Measurements from ENCODE around the gene MFSD6.

The MFSD6 gene

GRCh38 chr2:190532581-190532980, 124.4 kb downstream of the MFSD6 start:
- no peak for DNase-seq (ENCODE audit: low read depth)

DNA sequence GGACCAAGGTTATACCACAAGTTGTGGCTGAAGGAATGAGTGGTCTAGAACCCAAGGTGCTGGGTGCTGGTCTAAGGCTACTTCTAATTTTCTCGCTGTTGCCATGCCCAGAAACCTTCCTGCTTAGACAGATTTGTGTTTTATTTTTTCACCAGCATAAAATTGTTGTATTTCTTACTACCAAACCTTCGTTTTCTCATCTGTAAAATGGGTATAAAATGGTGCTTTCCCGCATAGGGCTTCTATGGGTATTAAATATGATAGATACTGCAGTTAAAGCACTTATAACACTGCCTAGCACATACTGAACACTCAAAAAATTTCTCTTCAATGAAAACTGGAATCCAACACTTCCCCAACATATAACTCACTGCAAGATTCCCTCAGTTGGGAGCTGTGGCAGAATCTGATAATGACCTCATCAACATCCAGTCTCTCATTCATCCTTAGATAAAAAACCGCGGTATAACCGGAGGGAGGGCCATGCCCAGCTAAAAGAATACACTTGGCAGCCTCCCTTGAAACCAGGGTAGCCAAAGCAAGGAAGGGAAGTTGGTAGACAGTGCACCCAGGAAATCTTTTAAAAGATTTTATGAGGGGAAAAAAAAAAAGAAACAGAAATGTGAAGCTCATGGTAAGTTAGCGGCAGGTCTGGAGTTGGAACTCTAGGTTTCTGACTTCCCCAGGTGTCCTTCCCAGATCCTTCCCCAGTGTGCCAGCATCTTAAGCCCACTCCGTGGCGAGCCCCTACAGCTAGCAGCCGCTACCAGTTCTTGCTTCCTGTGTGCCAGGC, 125.2 kb downstream of the MFSD6 start:
- no peak for DNase-seq (ENCODE audit: low read depth)

DNA sequence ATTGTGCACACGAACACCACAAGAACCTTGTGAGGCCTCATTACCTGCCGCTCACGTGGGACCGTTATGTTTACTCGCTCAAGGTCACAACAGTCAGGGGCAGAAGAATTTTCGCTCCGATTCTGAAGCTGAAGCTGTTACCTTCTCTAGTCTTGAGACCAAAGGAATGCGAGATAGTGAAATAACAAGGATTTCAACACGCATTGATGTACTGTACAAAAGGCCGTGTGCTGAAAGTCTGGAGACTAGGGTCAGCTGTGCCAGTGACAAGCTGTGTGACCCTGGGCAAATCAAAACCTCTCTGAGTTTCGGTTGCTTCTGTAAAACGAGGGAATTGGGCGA, 125.8 kb downstream of the MFSD6 start:
- DNase-seq (ENCODE audit: low read depth) = no peak

GRCh38 chr2:190534310-190535120, 126.4 kb downstream of the MFSD6 start, which contains the start of gene NEMP2:
Gene NEMP2, minus strand, starts transcription at chr2:190534722. Its CDS starts 67 bp downstream, at chr2:190534655.
- no peak for DNase-seq (ENCODE audit: low read depth)

GRCh38 chr2:190535121-190535439, 126.9 kb downstream of the MFSD6 start:
- DNase-seq (ENCODE audit: low read depth) = no peak

DNA sequence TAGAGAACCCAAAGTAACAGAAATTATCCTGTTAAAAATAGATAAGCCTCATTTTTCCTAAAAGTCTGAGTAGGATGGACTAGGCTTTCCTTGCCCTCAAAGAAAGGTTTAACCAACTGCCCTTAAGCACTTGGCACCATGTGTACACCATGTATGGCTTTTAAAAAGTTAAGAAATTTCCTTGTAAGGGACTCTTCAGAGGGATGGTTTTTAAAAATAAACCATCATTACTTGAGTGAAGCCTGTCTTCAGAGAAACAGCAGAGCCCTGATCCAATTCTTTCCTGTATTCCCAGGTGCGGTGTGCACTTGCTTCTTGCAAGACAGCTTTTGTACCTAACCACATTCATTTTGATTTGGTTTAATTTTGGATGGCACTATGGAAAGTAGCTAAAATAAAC, 127.4 kb downstream of the MFSD6 start:
- no peak for DNase-seq (ENCODE audit: low read depth)

- DNase-seq (ENCODE audit: low read depth) = no peak
These were observed 129.6 kb downstream of the MFSD6 start for GRCh38 chr2:190537765-190538164.

- no peak for DNase-seq (ENCODE audit: low read depth)
These were observed 130.0 kb downstream of the MFSD6 start for GRCh38 chr2:190538201-190538600.

- no peak for DNase-seq (ENCODE audit: low read depth)
These were observed 131.9 kb downstream of the MFSD6 start for GRCh38 chr2:190540048-190540447.

DNA sequence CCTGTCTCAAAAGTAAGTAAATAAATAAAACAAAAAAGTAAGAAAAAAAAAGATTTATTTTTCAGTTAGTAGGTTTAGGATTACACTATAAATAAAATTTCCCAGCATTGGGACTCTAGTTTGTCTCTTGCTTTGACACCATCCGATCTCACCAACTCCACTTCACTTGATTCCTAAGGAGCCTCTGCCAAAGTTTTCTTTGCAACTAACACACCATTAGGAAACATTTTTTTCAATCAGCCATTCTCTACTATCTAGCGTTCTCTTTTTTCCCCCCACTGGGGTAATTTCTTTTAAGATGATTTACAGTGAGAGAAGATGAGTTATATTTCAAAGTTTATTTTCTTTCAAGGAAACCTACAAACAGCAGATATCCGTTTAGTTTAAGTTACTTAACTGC, 136.9 kb downstream of the MFSD6 start:
- DNase-seq (ENCODE audit: low read depth) = no peak

- DNase-seq (ENCODE audit: low read depth) = no peak
These were observed 137.6 kb downstream of the MFSD6 start for GRCh38 chr2:190545555-190546385.

GRCh38 chr2:190546734-190547133, 138.6 kb downstream of the MFSD6 start:
- no peak for DNase-seq (ENCODE audit: low read depth)

DNA sequence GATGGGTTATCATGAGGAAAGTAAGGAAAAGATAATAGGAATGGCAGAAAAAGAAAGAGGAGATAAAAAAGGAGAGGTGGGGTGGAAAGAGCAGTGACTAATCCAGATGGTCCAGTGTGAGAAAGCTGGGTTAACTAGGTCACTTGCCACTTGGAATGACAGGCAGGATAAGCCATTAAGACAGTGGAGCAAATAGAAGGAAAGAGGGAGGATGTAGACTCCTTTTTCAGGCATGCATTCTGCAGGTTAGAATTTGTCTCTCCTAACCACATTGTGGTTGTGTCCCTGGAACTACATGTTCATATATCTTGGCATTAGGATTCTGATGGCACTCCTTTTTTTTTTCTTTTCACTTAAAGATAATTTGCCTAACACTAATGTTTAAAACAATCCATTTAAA, 139.7 kb downstream of the MFSD6 start:
- no peak for DNase-seq (ENCODE audit: low read depth)

GRCh38 chr2:190550137-190550536, 142.0 kb downstream of the MFSD6 start:
- DNase-seq (ENCODE audit: low read depth) = no peak
